Measurements from ENCODE around the gene COX5A.
"Not testable (repeated sequence)": the region's sequence is repeated elsewhere in the genome, so short reads cannot be mapped to it uniquely, and the experiment has no call there.

The COX5A gene

DNA sequence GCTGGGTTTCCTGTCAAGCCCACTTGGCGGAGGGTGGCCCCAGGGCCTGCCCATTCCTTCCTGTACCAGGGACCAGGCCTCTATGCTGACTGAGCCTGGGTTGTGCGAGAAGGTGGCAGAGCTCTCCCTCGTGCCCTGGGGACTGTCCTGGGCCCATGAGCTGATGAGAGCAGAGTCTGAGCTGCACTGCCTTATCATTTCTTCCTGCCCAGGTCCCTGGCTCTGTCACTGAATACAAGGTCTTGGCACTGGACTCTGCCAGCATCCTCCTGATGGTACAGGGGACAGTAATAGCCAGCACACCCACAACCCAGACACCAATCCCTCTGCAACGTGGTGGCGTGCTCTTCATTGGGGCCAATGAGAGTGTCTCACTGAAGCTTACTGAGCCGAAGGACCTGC lies 40.6 kb downstream of the COX5A start:
- no peak for DNase-seq (ENCODE audit: insufficient read length, low spot score)
- FAIRE-seq: no peak
- no peak for TF ChIP-seq POLR2A (IDR thresholded peaks at IDR 0.05; ENCODE audit: low read depth, low read length)

DNA sequence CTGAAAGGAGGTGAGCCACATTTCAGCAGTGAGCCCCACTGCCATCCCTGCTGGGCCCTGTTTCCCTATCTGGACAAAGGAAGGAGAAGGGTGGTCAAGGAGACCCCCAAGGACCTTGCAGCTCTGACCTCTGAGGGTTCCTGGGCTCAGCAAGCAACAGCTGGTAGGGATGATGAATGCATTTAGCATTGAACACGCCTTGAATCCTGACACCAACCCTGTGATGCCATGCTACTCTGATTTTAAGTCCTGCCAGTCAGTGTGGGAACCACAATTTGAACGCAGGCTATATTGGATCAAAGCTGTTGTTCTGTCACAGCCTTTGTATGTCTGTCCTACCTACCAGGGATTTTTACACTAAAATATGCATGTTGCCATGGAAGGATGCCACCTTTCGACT lies 41.6 kb downstream of the COX5A start:
- no peak for DNase-seq (ENCODE audit: insufficient read length, low spot score)
- FAIRE-seq: no peak
- no peak for TF ChIP-seq POLR2A (IDR thresholded peaks at IDR 0.05; ENCODE audit: low read depth, low read length)

DNA sequence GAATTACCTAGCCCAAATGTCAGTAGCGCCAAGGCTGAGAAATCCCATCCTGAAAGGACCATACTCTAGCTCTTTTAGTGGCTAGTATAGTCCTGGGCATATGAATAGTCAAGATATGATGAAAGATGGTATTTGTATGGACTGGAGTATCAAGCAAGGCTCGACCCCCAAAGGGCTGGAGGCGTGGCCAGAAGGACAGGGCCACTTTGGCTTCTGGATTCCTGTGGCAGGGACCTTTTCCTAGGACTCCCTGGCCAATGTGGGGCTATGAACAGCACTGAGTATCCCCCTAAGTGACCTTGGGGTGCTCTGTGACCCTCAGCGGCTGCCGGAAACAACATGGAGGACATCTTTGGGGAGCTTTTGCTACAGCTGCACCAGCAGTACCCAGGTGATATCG lies 42.0 kb downstream of the COX5A start:
- DNase-seq (ENCODE audit: insufficient read length, low spot score) (no peak), FAIRE-seq (no peak)
- no peak for TF ChIP-seq POLR2A (IDR thresholded peaks at IDR 0.05; ENCODE audit: low read depth, low read length)

DNA sequence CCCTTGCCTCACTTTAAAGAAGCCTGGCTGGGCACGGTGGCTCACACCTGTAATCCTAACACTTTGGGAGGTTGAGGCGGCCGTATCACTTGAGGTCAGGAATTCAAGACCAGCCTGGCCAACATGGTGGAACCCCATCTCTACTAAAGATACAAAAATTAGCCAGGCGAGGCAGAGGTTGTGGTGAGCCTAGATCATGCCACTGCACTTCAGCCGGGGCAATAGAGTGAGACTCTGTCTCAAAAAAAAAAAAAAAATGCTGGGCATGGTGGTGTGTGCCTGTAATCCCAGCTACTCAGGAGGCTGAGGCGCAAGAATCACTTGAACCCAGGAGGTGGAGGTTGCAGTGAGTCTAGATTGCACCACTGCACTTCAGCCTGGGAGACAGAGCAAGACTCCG lies 43.5 kb downstream of the COX5A start:
- not testable (repeated sequence) for FAIRE-seq; DNase-seq (ENCODE audit: insufficient read length, low spot score)

DNA sequence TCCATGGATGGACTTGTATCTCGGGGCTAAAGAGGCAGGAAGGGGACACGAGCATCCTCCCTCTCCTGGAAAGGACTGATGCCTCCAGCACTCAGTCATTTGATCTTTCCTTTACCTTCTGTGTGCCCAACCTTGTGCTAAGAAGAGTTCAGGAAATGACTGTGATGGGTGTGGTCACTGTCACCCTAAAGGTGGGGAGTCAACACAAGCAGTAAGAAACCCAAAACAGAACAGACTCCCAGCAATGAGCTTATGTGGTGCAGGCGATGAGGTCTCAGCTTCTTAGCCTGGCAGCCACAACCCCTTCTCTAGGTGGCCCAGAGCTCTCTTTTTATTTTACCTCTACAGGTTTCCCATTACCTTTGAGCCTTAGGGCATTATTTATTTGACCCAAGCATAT lies 44.2 kb downstream of the COX5A start:
- FAIRE-seq (no peak), DNase-seq (ENCODE audit: insufficient read length, low spot score) (no peak)
- TF ChIP-seq POLR2A (IDR thresholded peaks at IDR 0.05; ENCODE audit: low read depth, low read length): no peak

DNA sequence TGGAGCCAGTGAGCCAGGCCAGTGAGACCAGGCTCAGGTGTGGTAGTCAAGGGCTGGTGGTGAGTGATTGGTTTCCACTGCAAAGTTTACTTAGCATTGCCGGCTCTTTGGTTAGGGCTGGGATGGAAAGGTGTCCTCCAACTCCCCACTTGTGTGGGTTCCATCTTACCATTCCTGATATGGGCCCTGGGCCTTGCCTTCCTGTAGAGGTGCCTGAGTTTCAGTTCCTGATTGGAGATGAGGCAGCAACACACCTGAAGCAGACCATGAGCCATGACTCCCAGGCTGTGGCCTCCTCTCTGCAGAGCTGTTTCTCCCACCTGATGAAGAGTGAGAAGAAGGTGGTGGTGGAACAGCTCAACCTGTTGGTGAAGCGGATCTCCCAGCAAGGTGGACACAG lies 44.9 kb downstream of the COX5A start:
- TF ChIP-seq POLR2A (IDR thresholded peaks at IDR 0.05; ENCODE audit: low read depth, low read length): no peak
- DNase-seq (ENCODE audit: insufficient read length, low spot score) (no peak), FAIRE-seq (no peak)

DNA sequence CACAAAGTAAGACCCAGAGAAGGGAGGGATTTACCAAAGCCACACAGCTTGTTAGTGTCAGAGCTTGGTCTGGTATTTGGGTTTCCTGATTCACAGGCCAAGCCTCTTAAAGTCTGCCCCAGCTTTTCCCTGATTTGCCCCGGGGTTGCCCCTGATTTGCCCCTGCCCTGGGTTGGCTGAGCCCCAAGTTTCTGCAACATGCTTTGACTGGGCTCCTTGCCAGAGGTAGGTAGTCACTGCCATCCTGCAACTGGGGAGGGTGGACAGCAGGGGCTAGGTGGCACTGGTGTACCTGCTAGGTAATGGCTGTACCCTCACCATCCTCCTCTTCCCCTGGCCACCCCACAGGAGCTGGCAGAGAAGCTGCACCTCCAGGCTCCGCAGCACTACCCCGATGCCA lies 45.6 kb downstream of the COX5A start:
- TF ChIP-seq POLR2A (IDR thresholded peaks at IDR 0.05; ENCODE audit: low read depth, low read length): no peak
- no peak for DNase-seq (ENCODE audit: insufficient read length, low spot score)
- no peak for FAIRE-seq

DNA sequence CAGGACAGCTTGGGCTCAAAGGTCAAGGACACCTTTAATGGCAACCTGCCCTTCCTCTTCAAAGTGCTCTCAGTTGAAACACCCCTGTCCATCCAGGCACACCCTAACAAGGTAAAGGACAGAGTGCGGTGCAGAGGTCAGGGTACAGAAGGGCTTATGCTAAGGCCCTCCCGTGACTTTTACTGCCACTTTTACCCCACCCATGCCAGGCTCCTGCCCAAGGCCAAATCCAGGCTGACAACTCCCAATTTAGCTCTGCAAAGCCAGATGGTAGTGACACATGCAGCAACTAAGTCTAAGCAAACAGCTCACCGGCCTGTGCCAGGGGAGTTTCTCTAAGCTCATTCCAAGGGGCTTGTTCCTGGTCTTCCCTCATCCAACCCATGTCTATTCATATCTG lies 46.4 kb downstream of the COX5A start:
- FAIRE-seq: no peak
- TF ChIP-seq POLR2A (IDR thresholded peaks at IDR 0.05; ENCODE audit: low read depth, low read length): no peak
- DNase-seq (ENCODE audit: insufficient read length, low spot score): no peak

DNA sequence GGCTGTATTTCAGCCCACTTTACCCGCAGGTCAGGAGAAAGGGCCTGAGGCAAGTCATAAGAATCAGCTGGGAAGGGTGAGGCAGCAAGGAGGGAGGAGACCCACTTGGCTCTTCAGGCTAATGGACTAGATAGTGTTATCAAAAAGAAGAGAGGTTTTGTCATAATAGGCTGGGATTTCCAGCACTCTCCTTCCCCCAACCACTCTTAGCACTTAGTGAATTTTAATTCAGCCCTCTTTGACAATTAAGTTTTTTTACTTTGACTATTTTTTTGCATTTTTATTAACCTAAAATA lies 47.3 kb downstream of the COX5A start:
- no peak for FAIRE-seq
- no peak for TF ChIP-seq POLR2A (IDR thresholded peaks at IDR 0.05; ENCODE audit: low read depth, low read length)
- no peak for DNase-seq (ENCODE audit: insufficient read length, low spot score)

DNA sequence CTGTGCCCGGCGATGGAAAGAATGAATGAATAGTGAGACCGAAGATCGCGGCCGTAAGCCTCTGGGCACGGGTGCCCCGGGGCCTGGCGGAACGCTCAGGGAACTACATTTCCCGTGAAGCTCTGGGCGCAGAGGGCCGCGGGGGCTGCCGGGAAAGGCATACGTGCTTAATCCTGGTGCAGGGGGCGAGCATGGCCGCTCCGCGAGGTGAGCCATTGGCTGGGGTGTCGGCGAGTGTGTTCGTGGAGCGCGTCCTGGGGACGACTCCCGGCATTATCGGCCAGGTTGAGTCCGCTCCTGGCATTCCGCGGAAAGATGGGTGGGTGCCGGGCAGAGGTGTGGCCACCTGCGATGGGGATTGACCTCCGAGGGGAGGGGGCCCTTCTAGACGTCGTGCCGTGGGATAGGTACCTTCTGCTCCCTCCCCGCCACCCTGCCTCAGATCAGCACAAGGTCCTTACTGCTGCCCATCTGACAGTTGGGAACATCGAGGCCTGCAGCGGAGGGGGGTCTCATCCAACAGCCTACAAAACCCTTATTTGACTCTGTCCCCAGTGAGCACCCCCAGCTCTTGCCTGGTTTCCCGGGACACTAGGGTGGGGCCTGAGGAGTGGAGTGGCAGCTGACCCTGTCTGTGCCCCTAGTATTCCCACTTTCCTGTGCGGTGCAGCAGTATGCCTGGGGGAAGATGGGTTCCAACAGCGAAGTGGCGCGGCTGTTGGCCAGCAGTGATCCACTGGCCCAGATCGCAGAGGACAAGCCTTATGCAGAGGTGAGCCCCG lies 47.8 kb downstream of the COX5A start, which contains the start of gene MPI:
Gene MPI (plus strand): TSS at position 160 of the 782 bp plus-strand sequence. CDS start 32 bp downstream, at position 192.
- TF ChIP-seq POLR2A (IDR thresholded peaks at IDR 0.05; ENCODE audit: low read depth, low read length): peak; percentile 93
- DNase-seq (ENCODE audit: insufficient read length, low spot score) (peak; percentile 86), FAIRE-seq (no peak)

DNA sequence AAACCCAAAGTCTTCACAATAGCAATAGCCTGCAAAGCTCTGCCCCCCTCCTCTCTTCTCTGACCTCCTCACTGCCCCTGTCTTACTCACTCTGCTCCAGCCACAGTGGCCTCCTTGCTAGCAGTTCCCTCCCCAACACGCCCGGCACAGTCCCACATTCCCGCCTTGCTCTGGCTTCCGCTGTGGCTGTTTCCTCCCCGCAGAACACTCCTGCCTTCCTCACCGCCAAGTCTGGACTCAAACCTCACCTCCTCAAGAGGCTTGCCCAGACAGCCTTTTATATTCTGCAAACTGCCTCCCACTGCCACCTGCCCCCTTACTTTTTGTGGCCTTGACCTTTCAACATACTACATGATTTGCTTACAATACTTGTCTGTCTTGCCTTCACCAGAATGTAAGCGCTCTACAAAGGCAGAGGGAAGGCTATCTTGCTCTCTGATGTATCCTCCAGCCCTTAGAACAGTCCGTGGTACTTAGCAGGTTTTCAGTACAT lies 48.4 kb downstream of the COX5A start:
- FAIRE-seq (no peak), DNase-seq (ENCODE audit: insufficient read length, low spot score) (no peak)
- no peak for TF ChIP-seq POLR2A (IDR thresholded peaks at IDR 0.05; ENCODE audit: low read depth, low read length)

DNA sequence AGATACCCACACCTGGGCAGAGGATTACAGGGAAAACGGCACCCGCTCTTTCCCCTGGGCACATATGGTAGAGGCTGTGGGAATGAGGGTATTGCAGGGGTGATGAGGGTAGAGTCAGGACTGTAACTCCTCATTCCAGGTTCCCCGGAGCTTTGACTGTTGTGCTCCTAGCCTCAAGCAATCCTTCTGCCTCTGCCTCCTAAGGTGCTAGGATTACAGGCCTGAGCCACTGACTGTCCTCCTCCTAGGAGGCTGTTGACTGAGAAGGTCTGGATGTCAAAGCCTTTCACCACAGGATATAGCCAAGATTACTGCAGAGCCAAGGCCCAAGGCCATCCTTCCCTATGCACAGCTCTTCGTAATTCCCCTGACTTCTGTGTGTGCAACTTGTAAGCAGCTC lies 49.2 kb downstream of the COX5A start:
- no peak for FAIRE-seq
- no peak for DNase-seq (ENCODE audit: insufficient read length, low spot score)
- no peak for TF ChIP-seq POLR2A (IDR thresholded peaks at IDR 0.05; ENCODE audit: low read depth, low read length)

DNA sequence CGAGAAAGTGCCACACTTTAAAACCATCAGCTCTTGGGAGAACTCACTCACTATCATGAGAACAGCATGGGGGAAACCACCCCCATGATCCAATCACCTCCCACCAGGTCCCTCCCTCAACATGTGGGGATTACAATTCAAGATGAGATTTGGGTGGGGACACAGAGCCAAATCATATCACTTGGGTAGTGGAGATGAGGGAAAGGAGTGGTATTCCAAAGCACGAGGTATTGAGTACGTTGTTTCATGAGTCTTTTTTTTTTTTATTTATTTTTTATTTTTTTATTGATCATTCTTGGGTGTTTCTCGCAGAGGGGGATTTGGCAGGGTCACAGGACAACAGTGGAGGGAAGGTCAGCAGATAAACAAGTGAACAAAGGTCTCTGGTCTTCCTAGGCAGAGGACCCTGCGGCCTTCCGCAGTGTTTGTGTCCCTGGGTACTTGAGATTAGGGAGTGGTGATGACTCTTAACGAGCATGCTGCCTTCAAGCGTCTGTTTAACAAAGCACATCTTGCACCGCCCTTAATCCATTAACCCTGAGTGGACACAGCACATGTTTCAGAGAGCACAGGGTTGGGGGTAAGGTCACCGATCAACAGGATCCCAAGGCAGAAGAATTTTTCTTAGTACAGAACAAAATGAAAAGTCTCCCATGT lies 50.2 kb downstream of the COX5A start:
- FAIRE-seq; DNase-seq (ENCODE audit: insufficient read length, low spot score): not testable (repeated sequence)

DNA sequence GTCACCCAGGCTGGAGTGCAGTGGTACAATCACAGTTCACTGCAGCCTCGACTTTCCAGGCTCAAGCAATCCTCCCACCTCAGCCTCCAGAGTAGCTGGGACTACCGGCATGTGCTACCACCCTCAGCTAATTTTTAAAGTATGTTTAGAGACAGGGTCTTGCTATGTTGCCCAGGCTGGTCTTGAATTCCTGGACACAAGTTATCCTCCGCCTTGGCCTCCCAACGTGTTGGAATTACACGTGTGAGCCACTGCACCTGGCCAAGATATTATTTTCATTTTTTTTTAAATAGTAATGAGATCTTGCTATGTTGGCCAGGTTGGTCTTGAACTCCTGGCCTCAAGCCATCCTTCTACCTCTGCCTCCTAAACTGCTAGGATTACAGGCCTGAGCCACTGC lies 52.4 kb downstream of the COX5A start:
- FAIRE-seq: no peak
- DNase-seq (ENCODE audit: insufficient read length, low spot score): no peak
- TF ChIP-seq POLR2A (IDR thresholded peaks at IDR 0.05; ENCODE audit: low read depth, low read length): no peak

All from H54 (cell line).